ENCODE measurements around the gene HTRA3. TPM values are rescaled to one million over a fixed set of nuclear protein-coding genes. Genes with fewer than 3 reads are reported as not detected.

The HTRA3 gene
- total RNA-seq, 4 donors from 2014 or later, result 22.8 to 65.3 (median 29.5) TPM

DNA sequence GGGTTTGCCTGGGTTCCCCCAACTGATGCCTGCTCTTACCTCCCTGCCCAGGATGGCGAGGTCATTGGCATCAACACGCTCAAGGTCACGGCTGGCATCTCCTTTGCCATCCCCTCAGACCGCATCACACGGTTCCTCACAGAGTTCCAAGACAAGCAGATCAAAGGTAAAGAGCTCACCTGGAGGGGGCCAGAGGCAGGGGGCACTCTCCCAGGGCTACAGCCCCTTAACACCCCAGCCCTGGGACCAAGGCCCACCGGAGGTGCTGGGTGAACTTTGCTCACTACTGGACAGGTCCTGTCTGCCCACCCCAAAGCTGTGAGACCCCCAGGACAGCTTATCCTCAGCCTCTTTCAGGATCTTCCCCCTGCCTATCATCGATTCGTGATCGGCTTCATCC, 24.5 kb downstream of the HTRA3 start:
- no peaks in the 10 kb centered on the region for H3K4me1 ChIP-seq
- no peak for DNase-seq
- no peak for TF ChIP-seq POLR2A (IDR thresholded peaks at IDR 0.05)
- no peaks in the 10 kb centered on the region for H3K27me3 ChIP-seq
- H3K36me3 ChIP-seq, result no peaks in the 10 kb centered on the region
- no peak overlapping the region for H3K4me3 ChIP-seq
- intact Hi-C loops (cut with DNase I; ENCODE audit: low total_unique reads), result no loop called here
- H3K27ac ChIP-seq, result no peak overlapping the region
- no peaks in the 10 kb centered on the region for H3K9me3 ChIP-seq

DNA sequence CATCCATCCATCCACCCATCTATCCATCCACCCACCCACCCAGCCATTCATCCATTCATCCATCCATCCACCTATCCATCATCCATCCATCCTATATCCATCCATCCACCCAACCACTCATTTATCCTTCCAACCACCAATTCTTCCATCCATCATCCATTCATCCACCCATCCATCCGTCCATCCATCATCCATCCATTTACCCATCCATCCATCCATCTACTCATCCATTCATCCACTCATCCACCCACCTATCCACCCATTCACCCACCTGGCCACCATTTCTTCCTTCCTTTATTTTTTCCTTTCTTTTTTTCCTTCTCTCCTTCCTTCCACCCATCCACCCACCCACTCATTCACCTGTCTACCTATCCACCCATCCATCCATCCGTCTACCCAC, 25.2 kb downstream of the HTRA3 start:
- H3K27ac ChIP-seq, result no peak overlapping the region
- peak in 1 of 2 donors; percentile 0 for DNase-seq
- no peak overlapping the region for H3K4me3 ChIP-seq
- intact Hi-C loops (cut with DNase I; ENCODE audit: low total_unique reads), result no loop called here
- H3K9me3 ChIP-seq, result no peaks in the 10 kb centered on the region
- no peaks in the 10 kb centered on the region for H3K27me3 ChIP-seq
- TF ChIP-seq, protein P1, sequence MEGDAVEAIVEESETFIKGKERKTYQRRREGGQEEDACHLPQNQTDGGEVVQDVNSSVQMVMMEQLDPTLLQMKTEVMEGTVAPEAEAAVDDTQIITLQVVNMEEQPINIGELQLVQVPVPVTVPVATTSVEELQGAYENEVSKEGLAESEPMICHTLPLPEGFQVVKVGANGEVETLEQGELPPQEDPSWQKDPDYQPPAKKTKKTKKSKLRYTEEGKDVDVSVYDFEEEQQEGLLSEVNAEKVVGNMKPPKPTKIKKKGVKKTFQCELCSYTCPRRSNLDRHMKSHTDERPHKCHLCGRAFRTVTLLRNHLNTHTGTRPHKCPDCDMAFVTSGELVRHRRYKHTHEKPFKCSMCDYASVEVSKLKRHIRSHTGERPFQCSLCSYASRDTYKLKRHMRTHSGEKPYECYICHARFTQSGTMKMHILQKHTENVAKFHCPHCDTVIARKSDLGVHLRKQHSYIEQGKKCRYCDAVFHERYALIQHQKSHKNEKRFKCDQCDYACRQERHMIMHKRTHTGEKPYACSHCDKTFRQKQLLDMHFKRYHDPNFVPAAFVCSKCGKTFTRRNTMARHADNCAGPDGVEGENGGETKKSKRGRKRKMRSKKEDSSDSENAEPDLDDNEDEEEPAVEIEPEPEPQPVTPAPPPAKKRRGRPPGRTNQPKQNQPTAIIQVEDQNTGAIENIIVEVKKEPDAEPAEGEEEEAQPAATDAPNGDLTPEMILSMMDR (IDR thresholded peaks at IDR 0.05), result no peak
- no peak for TF ChIP-seq POLR2A (IDR thresholded peaks at IDR 0.05)
- H3K4me1 ChIP-seq, result no peaks in the 10 kb centered on the region
- H3K36me3 ChIP-seq, result no peaks in the 10 kb centered on the region

DNA sequence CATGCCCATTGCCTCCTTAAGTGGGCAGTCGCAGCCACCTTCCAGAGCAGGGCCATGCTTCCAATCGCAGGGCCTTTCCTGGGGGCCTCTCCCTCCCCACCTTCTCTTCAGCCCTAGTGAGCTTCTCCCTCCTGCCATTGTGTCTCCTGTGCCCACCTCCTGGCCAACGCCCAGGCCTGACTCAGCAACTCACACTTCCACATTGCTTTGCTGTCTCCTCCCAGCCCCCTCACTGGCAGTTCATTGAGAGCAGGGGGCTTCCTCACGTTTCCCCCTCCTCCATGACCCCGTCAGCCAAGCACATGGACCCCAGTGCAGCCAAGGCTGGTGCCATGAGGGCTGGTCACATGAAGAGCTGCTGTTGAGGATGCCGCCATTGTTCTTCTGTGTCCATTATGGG, 25.9 kb downstream of the HTRA3 start:
- Histone ChIP-seq H3K36me3 (no peaks in the 10 kb centered on the region), H3K9me3 (no peaks in the 10 kb centered on the region), H3K4me3 (no peak overlapping the region), H3K27me3 (no peaks in the 10 kb centered on the region), H3K27ac (no peak overlapping the region), H3K4me1 (no peaks in the 10 kb centered on the region)
- no peak for TF ChIP-seq POLR2A (IDR thresholded peaks at IDR 0.05)
- TF ChIP-seq, protein P1 (IDR thresholded peaks at IDR 0.05), result no peak
- intact Hi-C loops (cut with DNase I; ENCODE audit: low total_unique reads), result no loop called here
- peak in 1 of 2 donors; percentile 8 for DNase-seq

DNA sequence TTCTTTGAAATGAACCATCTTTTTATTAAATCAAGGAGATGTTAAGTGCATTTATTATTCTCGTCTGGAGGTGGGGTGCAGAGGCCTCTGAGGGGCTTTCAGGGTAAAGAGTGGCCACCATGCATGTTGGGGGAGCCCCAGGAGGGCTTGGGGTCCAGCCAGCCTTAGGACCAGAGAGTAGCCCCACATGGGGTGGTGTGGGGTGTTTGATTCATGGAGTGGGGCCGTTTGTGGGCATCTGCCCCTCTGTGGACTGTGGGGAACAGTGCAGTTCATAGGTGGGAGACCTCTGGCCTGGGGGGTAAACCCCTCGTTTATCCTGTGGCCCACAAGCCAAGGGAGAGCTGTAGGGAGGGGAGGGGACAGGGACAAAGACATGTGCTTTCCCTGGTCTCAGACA, 26.9 kb downstream of the HTRA3 start:
- H3K36me3 ChIP-seq, result no peaks in the 10 kb centered on the region
- H3K4me1 ChIP-seq, result no peaks in the 10 kb centered on the region
- peak; percentile 7 to 8 for DNase-seq
- no peak overlapping the region for H3K27ac ChIP-seq
- H3K27me3 ChIP-seq, result no peaks in the 10 kb centered on the region
- intact Hi-C loops (cut with DNase I; ENCODE audit: low total_unique reads), result no loop called here
- TF ChIP-seq POLR2A (IDR thresholded peaks at IDR 0.05), result no peak
- TF ChIP-seq, protein P1 (IDR thresholded peaks at IDR 0.05), result no peak
- no peaks in the 10 kb centered on the region for H3K9me3 ChIP-seq
- no peak overlapping the region for H3K4me3 ChIP-seq

DNA sequence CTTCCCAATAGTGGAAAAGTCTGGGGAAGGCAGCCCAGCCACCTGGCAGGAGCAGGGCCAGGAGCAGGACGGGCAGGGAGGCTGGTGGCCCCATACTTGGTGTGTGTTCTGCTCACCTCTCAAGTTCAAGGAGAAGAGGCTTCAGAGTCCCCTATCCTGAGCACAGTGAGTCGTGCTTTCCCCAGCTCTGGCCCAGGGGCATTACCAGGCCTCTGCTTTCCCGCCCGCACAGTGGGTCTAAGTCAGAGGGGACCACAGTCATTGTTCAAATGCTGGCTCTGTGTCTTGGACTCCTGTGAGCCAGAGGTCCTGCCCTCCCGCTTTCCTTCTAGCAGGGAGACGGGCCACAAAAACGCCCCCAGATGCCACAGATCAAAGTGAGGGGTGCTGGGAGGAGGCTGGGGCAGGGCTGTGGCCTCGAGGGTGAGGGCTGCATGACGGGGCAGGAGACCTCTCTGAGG, 27.6 kb downstream of the HTRA3 start:
- no peaks in the 10 kb centered on the region for H3K36me3 ChIP-seq
- TF ChIP-seq, protein P1 (IDR thresholded peaks at IDR 0.05), result no peak
- no peak for TF ChIP-seq POLR2A (IDR thresholded peaks at IDR 0.05)
- H3K4me3 ChIP-seq, result no peak overlapping the region
- no peaks in the 10 kb centered on the region for H3K4me1 ChIP-seq
- no peak overlapping the region for H3K27ac ChIP-seq
- intact Hi-C loops (cut with DNase I; ENCODE audit: low total_unique reads), result no loop called here
- no peaks in the 10 kb centered on the region for H3K9me3 ChIP-seq
- peak in 1 of 2 donors; percentile 11 for DNase-seq
- no peaks in the 10 kb centered on the region for H3K27me3 ChIP-seq

Data from uterus (tissue), 4 donors.